Measurements from ENCODE around the gene HPGD.

Gene HPGD

GRCh38 chr4:174485025-174485424 lies 37.3 kb downstream of the HPGD start:
- DNase-seq (ENCODE audit: low read depth in 2 of 2): no peak
- TF ChIP-seq CTCF (IDR thresholded peaks at IDR 0.05; ENCODE audit: low read depth, low read length): no peak
- no peak overlapping the region for H3K4me3 ChIP-seq (replicated peaks in 1 of 2; ENCODE audit: low read depth in 2 of 2, low read length in 2 of 2)

GRCh38 chr4:174483792-174484191 lies 38.5 kb downstream of the HPGD start:
- no peak overlapping the region for H3K4me3 ChIP-seq (replicated peaks in 1 of 2; ENCODE audit: low read depth in 2 of 2, low read length in 2 of 2)
- DNase-seq (ENCODE audit: low read depth in 2 of 2): no peak
- no peak for TF ChIP-seq CTCF (IDR thresholded peaks at IDR 0.05; ENCODE audit: low read depth, low read length)

- DNase-seq (ENCODE audit: low read depth in 2 of 2): no peak
- no peak for TF ChIP-seq CTCF (IDR thresholded peaks at IDR 0.05; ENCODE audit: low read depth, low read length)
- no peak overlapping the region for H3K4me3 ChIP-seq (replicated peaks in 1 of 2; ENCODE audit: low read depth in 2 of 2, low read length in 2 of 2)
Measured at GRCh38 chr4:174479140-174479539, 43.1 kb downstream of the HPGD start.

GRCh38 chr4:174475528-174475927 lies 46.8 kb downstream of the HPGD start:
- H3K4me3 ChIP-seq (replicated peaks in 1 of 2; ENCODE audit: low read depth in 2 of 2, low read length in 2 of 2): no peak overlapping the region
- DNase-seq (ENCODE audit: low read depth in 2 of 2): no peak
- no peak for TF ChIP-seq CTCF (IDR thresholded peaks at IDR 0.05; ENCODE audit: low read depth, low read length)

- TF ChIP-seq CTCF (IDR thresholded peaks at IDR 0.05; ENCODE audit: low read depth, low read length): no peak
Measured at GRCh38 chr4:174474457-174475075, 47.7 kb downstream of the HPGD start.

GRCh38 chr4:174467107-174467506 lies 55.2 kb downstream of the HPGD start:
- no peak for TF ChIP-seq CTCF (IDR thresholded peaks at IDR 0.05; ENCODE audit: low read depth, low read length)
- peak in 1 of 2 donors; percentile 32 for DNase-seq (ENCODE audit: low read depth in 2 of 2)
- no peak overlapping the region for H3K4me3 ChIP-seq (replicated peaks in 1 of 2; ENCODE audit: low read depth in 2 of 2, low read length in 2 of 2)

More at GRCh38 chr4:174474457-174475075, 47.7 kb downstream of the HPGD start:
- no peak for DNase-seq (ENCODE audit: low read depth in 2 of 2)
- H3K4me3 ChIP-seq (replicated peaks in 1 of 2; ENCODE audit: low read depth in 2 of 2, low read length in 2 of 2): no peak overlapping the region

GRCh38 chr4:174464949-174465348 lies 57.3 kb downstream of the HPGD start:
- no peak for DNase-seq (ENCODE audit: low read depth in 2 of 2)
- no peak overlapping the region for H3K4me3 ChIP-seq (replicated peaks in 1 of 2; ENCODE audit: low read depth in 2 of 2, low read length in 2 of 2)
- no peak for TF ChIP-seq CTCF (IDR thresholded peaks at IDR 0.05; ENCODE audit: low read depth, low read length)

Data from cardiac fibroblast (primary cell).